Epidermal melanocyte (primary cell): ENCODE results near the gene COL10A1.

Experiments
- DNase-seq: peaks from one replicate; pipeline ENCODE4 v3.0.0; 2011; ENCODE audit warnings: low spot score; ENCODE audit not compliant: insufficient read length

Gene COL10A1

GRCh38 chr6:116087437-116088027, 38.4 kb downstream of the COL10A1 start:
- peak; percentile 41 for DNase-seq

- DNase-seq, result no peak
Measured at GRCh38 chr6:116084284-116084683, 41.6 kb downstream of the COL10A1 start.

- no peak for DNase-seq
Measured at GRCh38 chr6:116083052-116083451, 42.9 kb downstream of the COL10A1 start.

- no peak for DNase-seq
Measured at GRCh38 chr6:116078945-116079344, 47.0 kb downstream of the COL10A1 start.

- no peak for DNase-seq
Measured at GRCh38 chr6:116078522-116078921, 47.4 kb downstream of the COL10A1 start.

- no peak for DNase-seq
Measured at GRCh38 chr6:116074732-116075390, 51.1 kb downstream of the COL10A1 start.

- DNase-seq, result no peak
Measured at GRCh38 chr6:116073765-116074440, 52.0 kb downstream of the COL10A1 start.

GRCh38 chr6:116072368-116072767, 53.6 kb downstream of the COL10A1 start:
- DNase-seq, result no peak

- no peak for DNase-seq
Measured at GRCh38 chr6:116070616-116071389, 55.1 kb downstream of the COL10A1 start.

- no peak for DNase-seq
Measured at GRCh38 chr6:116070101-116070500, 55.8 kb downstream of the COL10A1 start.
